22Rv1 (cell line): ENCODE data around the gene MAPK1.

Experiments
- ZFX ChIP-seq: fragments of 450-650 bp; IDR thresholded peaks from 2 replicates; pipeline ENCODE4 v1.6.1; 2017; ENCODE audit warnings: antibody characterized with exemption, borderline replicate concordance
- TF ChIP-seq, protein P1 (sequence below): fragments of 450-650 bp; IDR thresholded peaks from 2 replicates; pipeline ENCODE4 v1.5.1; 2017; ENCODE audit warnings: mild to moderate bottlenecking

- TF ChIP-seq, protein P1, sequence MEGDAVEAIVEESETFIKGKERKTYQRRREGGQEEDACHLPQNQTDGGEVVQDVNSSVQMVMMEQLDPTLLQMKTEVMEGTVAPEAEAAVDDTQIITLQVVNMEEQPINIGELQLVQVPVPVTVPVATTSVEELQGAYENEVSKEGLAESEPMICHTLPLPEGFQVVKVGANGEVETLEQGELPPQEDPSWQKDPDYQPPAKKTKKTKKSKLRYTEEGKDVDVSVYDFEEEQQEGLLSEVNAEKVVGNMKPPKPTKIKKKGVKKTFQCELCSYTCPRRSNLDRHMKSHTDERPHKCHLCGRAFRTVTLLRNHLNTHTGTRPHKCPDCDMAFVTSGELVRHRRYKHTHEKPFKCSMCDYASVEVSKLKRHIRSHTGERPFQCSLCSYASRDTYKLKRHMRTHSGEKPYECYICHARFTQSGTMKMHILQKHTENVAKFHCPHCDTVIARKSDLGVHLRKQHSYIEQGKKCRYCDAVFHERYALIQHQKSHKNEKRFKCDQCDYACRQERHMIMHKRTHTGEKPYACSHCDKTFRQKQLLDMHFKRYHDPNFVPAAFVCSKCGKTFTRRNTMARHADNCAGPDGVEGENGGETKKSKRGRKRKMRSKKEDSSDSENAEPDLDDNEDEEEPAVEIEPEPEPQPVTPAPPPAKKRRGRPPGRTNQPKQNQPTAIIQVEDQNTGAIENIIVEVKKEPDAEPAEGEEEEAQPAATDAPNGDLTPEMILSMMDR, result no peak
- no peak for TF ChIP-seq ZFX
These were observed 52.1 kb downstream of the MAPK1 start for GRCh38 chr22:21815357-21815756.
